H1 (cell line): ENCODE measurements around the gene COX10. TPM values are rescaled to one million over a fixed set of nuclear protein-coding genes. Genes with fewer than 3 reads are reported as not detected.

Experiments
- CTCF ChIA-PET: fragments of 300-600 bp; sonication (Branson Sonifier 250); formaldehyde crosslinking; loops from one replicate; lab custom pipeline; 2021; ENCODE audit not compliant: partially characterized antibody; lab: Charles Lee
- POLR2A ChIA-PET: fragments of 300-600 bp; sonication (Branson Sonifier 250); formaldehyde crosslinking; loops from one replicate; lab custom pipeline; 2021; ENCODE audit warnings: inconsistent platforms; ENCODE audit not compliant: partially characterized antibody; lab: Charles Lee
- DNase-seq, 2 experiments: peaks; one replicate each; pipeline versions ENCODE4 v3.0.0 to v3.0.0-alpha.2; 2010 to 2022; ENCODE audit warnings: low spot score in 2 of 2, low read depth in 1 of 2, mixed read lengths in 1 of 2
- FAIRE-seq: peaks from 2 replicates; lab custom pipeline; 2011; peaks lifted over from hg19 to GRCh38; lab: Jason Lieb, UNC
- H2AFZ ChIP-seq: 2 replicates; pipeline ENCODE4 v1.8.1; 2012; ENCODE audit warnings: low read length, inconsistent platforms
- H2AK5ac ChIP-seq: 2 replicates; pipeline ENCODE4 v1.6.1; 2013; ENCODE audit warnings: low read depth, low read length
- H2BK120ac ChIP-seq: replicated peaks from 2 replicates; pipeline ENCODE3; 2013; ENCODE audit warnings: low read depth, low read length, inconsistent platforms
- H2BK12ac ChIP-seq: 2 replicates; pipeline ENCODE4 v1.6.1; 2013; ENCODE audit warnings: low read depth, low read length
- H2BK15ac ChIP-seq: 2 replicates; pipeline ENCODE4 v1.6.1; 2013; ENCODE audit warnings: low read length
- H2BK20ac ChIP-seq: 2 replicates; pipeline ENCODE4 v1.6.1; 2013; ENCODE audit warnings: low read length
- H2BK5ac ChIP-seq: 2 replicates; pipeline ENCODE4 v1.6.1; 2013; ENCODE audit warnings: low read depth, low read length
- H3K14ac ChIP-seq: 2 replicates; pipeline ENCODE4 v1.6.1; 2013; ENCODE audit warnings: inconsistent platforms; ENCODE audit not compliant: insufficient read length
- H3K18ac ChIP-seq: 2 replicates; pipeline ENCODE4 v1.6.1; 2013; ENCODE audit warnings: low read length; ENCODE audit errors: extremely low read depth
- H3K23ac ChIP-seq: 2 replicates; pipeline ENCODE4 v1.6.1; 2013; ENCODE audit warnings: inconsistent platforms; ENCODE audit not compliant: insufficient read length
- H3K23me2 ChIP-seq: 2 replicates; pipeline ENCODE4 v1.6.1; 2013; ENCODE audit warnings: low read depth, low read length
- H3K27ac ChIP-seq: 2 replicates; pipeline ENCODE4 v1.6.1; 2011; ENCODE audit warnings: low read depth, low read length, inconsistent platforms
- H3K27me3 ChIP-seq, 4 experiments: replicated peaks in 1 of 4; 1 replicate in 1 of 4; 2 replicates in 3 of 4; pipeline versions ENCODE4 v1.6.1 to v1.8.1; 2011 to 2013; ENCODE audit warnings: low read length in 3 of 4, mild to moderate bottlenecking in 3 of 4, inconsistent platforms in 2 of 4, mixed read lengths in 2 of 4, moderate library complexity in 1 of 4; ENCODE audit not compliant: control insufficient read depth in 3 of 4, insufficient read depth in 3 of 4; ENCODE audit errors: extremely low read depth in 1 of 4
- H3K36me3 ChIP-seq, 4 experiments: 2 replicates each; pipeline versions ENCODE4 v1.6.1 to v1.8.1; 2011 to 2013; ENCODE audit warnings: mild to moderate bottlenecking in 4 of 4, low read length in 3 of 4, moderate library complexity in 2 of 4, control low read depth in 1 of 4, inconsistent platforms in 1 of 4; ENCODE audit not compliant: insufficient read depth in 4 of 4, control insufficient read depth in 2 of 4
- H3K4ac ChIP-seq: replicated peaks from 2 replicates; pipeline ENCODE3; 2013; ENCODE audit warnings: low read length, low read depth, mixed read lengths, inconsistent platforms; ENCODE audit not compliant: insufficient read length
- H3K4me1 ChIP-seq, 4 experiments: replicated peaks in 1 of 4; 1 replicate in 1 of 4; 2 replicates in 3 of 4; pipeline versions ENCODE4 v1.6.1 to v1.8.1; 2011 to 2013; ENCODE audit warnings: low read length in 3 of 4, inconsistent platforms in 2 of 4, mixed read lengths in 1 of 4; ENCODE audit not compliant: insufficient read depth in 4 of 4, control insufficient read depth in 3 of 4
- H3K4me2 ChIP-seq, 2 experiments: 2 replicates each; pipeline versions ENCODE4 v1.6.1 to v1.8.1; 2011 to 2013; ENCODE audit warnings: low read depth in 2 of 2, low read length in 2 of 2, control low read depth in 1 of 2, inconsistent platforms in 1 of 2, mild to moderate bottlenecking in 1 of 2; ENCODE audit not compliant: insufficient read depth in 1 of 2
- H3K4me3 ChIP-seq, 4 experiments: fragments of 200-600, 300-600 bp in 1 of 4; sonication (generic), shearing (Covaris generic), sonication (Bioruptor Twin) in 1 of 4; 2 replicates each; pipeline versions ENCODE4 v1.5.1 to v1.8.1; 2011 to 2016; ENCODE audit warnings: low read length in 4 of 4, low read depth in 3 of 4, control low read depth in 2 of 4, inconsistent platforms in 2 of 4, mild to moderate bottlenecking in 2 of 4, mixed read lengths in 1 of 4, moderate library complexity in 1 of 4; ENCODE audit not compliant: insufficient read depth in 2 of 4; ENCODE audit errors: extremely low read depth in 1 of 4
- H3K56ac ChIP-seq: replicated peaks from 2 replicates; pipeline ENCODE3; 2013; ENCODE audit warnings: low read depth, mild to moderate bottlenecking, mixed read lengths, low read length, inconsistent platforms; ENCODE audit not compliant: insufficient read length
- H3K79me1 ChIP-seq: 2 replicates; pipeline ENCODE4 v1.6.1; 2013; ENCODE audit warnings: low read depth, low read length, control low read depth
- H3K79me2 ChIP-seq, 2 experiments: 2 replicates each; pipeline versions ENCODE4 v1.6.1 to v1.8.1; 2012 to 2013; ENCODE audit warnings: low read length in 2 of 2, mild to moderate bottlenecking in 2 of 2, inconsistent platforms in 1 of 2; ENCODE audit not compliant: insufficient read depth in 2 of 2, control insufficient read depth in 1 of 2
- H3K9ac ChIP-seq, 4 experiments: replicated peaks in 1 of 4; 1 replicate in 1 of 4; 2 replicates in 3 of 4; pipeline versions ENCODE4 v1.6.1 to v1.8.1; 2011 to 2013; ENCODE audit warnings: low read depth in 3 of 4, low read length in 3 of 4, control low read depth in 2 of 4, mild to moderate bottlenecking in 2 of 4, moderate library complexity in 2 of 4, inconsistent platforms in 1 of 4; ENCODE audit errors: extremely low read depth in 1 of 4
- H3K9me3 ChIP-seq, 2 experiments: 2 replicates each; pipeline versions ENCODE4 v1.6.1 to v1.8.1; 2012 to 2013; ENCODE audit warnings: mild to moderate bottlenecking in 2 of 2, moderate library complexity in 2 of 2, control low read depth in 1 of 2, inconsistent platforms in 1 of 2, low read depth in 1 of 2, low read length in 1 of 2, mixed read lengths in 1 of 2; ENCODE audit not compliant: insufficient read depth in 2 of 2
- H4K20me1 ChIP-seq, 2 experiments: replicated peaks in 1 of 2; 2 replicates each; pipeline versions ENCODE3 to v1.8.1; 2011 to 2013; ENCODE audit warnings: inconsistent platforms in 2 of 2, low read length in 2 of 2, mild to moderate bottlenecking in 1 of 2; ENCODE audit not compliant: insufficient read depth in 2 of 2, control insufficient read depth in 1 of 2
- H4K5ac ChIP-seq: 2 replicates; pipeline ENCODE4 v1.6.1; 2013; ENCODE audit warnings: low read length, low read depth, mixed read lengths, inconsistent platforms; ENCODE audit not compliant: insufficient read length
- H4K8ac ChIP-seq: 2 replicates; pipeline ENCODE4 v1.8.0; 2013; ENCODE audit warnings: mild to moderate bottlenecking, moderate library complexity, low read length, inconsistent platforms; ENCODE audit not compliant: insufficient read depth; ENCODE audit errors: extremely low read depth
- H4K91ac ChIP-seq: replicated peaks from 2 replicates; pipeline ENCODE3; 2013; ENCODE audit warnings: low read length, mixed read lengths, inconsistent platforms; ENCODE audit not compliant: insufficient read length
- EGR1 ChIP-seq: IDR thresholded peaks from 2 replicates; pipeline ENCODE4 v1.6.1; 2011; ENCODE audit warnings: low read depth, low read length, borderline replicate concordance
- KDM5A ChIP-seq: fragments of 200-600 bp; IDR thresholded peaks from 2 replicates; pipeline ENCODE4 v1.7.1; 2012; ENCODE audit warnings: mild to moderate bottlenecking, low read length, inconsistent platforms, mixed read lengths
- NRF1 ChIP-seq: IDR thresholded peaks from 2 replicates; pipeline ENCODE4 v1.6.1; 2011; ENCODE audit warnings: mild to moderate bottlenecking, low read depth, low read length, improper control_type of control experiment
- RAD21 ChIP-seq, 2 experiments: IDR thresholded peaks in 1 of 2; conservative IDR thresholded peaks in 1 of 2; 2 replicates each; pipeline ENCODE4 v1.6.1; 2011; ENCODE audit warnings: low read depth in 2 of 2, low read length in 2 of 2, improper control_type of control experiment in 1 of 2, inconsistent platforms in 1 of 2, mild to moderate bottlenecking in 1 of 2, moderate library complexity in 1 of 2
- RBBP5 ChIP-seq: IDR thresholded peaks from 2 replicates; pipeline ENCODE4 v1.7.1; 2012; ENCODE audit warnings: low read depth, mild to moderate bottlenecking, inconsistent platforms, low read length, moderate library complexity, borderline replicate concordance
- SP1 ChIP-seq: IDR thresholded peaks from 2 replicates; pipeline ENCODE4 v1.6.1; 2011; ENCODE audit warnings: low read depth, low read length
- TAF7 ChIP-seq: optimal IDR thresholded peaks from 2 replicates; pipeline ENCODE3; 2011; ENCODE audit warnings: low read depth, mild to moderate bottlenecking, inconsistent platforms, low read length, moderate library complexity, borderline replicate concordance
- TCF12 ChIP-seq: IDR thresholded peaks from 2 replicates; pipeline ENCODE4 v1.6.1; 2011; ENCODE audit warnings: low read depth, mild to moderate bottlenecking, low read length
- WGBS, 2 experiments: shearing (Covaris generic) in 1 of 2; methylation state at CpG; one replicate each; pipeline versions ENCODE4 v1.1.6 to v1.1.7; 2013 to 2015; ENCODE audit warnings: low lambda C conversion rate in 2 of 2, mixed read lengths in 2 of 2, inconsistent platforms in 1 of 2, low coverage in 1 of 2, missing lambda C conversion rate in 1 of 2; ENCODE audit not compliant: insufficient replicate concordance in 2 of 2, insufficient coverage in 1 of 2, insufficient read length in 1 of 2; ENCODE audit errors: extremely low coverage in 1 of 2, missing lambda C conversion rate in 1 of 2; 5-methylcytosine and 5-hydroxymethylcytosine counted together
- polyA plus RNA-seq, 7 experiments: library from polyadenylated mRNA; depleted of rRNA in 3 of 7; stranded (reverse) in 5 of 7; unstranded in 2 of 7; fragments of >200 nt in 5 of 7; fragments of 200-250 nt in 2 of 7; gene quantifications; 1 replicate in 5 of 7; 2 replicates in 1 of 7; 4 replicates in 1 of 7; pipeline versions ENCODE4 v1.2.1 to v1.2.3, GENCODE V29; 2011 to 2013; ENCODE audit warnings: missing spikeins in 2 of 7, mixed read lengths in 2 of 7
- total RNA-seq: library from RNA; stranded (reverse); fragmentation: NEBNext Ultra II Directional; extraction: Animal tissue kit (Norgen Biotek cat#: 25700); gene quantifications from 2 replicates; pipeline ENCODE4 v1.2.1, GENCODE V29; 2021
- TF ChIP-seq, protein P1 (sequence below): IDR thresholded peaks from 2 replicates; pipeline ENCODE4 v1.6.1; 2011; ENCODE audit warnings: low read length, improper control_type of control experiment
- TF ChIP-seq, protein P2 (sequence below), 3 experiments: IDR thresholded peaks; 1 replicate in 2 of 3; 2 replicates in 1 of 3; pipeline versions ENCODE4 v1.5.1 to v1.6.1; 2011; ENCODE audit warnings: low read length in 3 of 3, mild to moderate bottlenecking in 3 of 3, inconsistent platforms in 2 of 3, low read depth in 1 of 3, moderate library complexity in 1 of 3; ENCODE audit not compliant: insufficient read depth in 1 of 3; ENCODE audit errors: control extremely low read depth in 1 of 3

The COX10 gene
- total and polyA plus RNA-seq, 2 of the 8 experiments (the other 6 are each of a cell fraction or from before 2014, with no cell fraction given) = 18.0 to 23.0 TPM

DNA sequence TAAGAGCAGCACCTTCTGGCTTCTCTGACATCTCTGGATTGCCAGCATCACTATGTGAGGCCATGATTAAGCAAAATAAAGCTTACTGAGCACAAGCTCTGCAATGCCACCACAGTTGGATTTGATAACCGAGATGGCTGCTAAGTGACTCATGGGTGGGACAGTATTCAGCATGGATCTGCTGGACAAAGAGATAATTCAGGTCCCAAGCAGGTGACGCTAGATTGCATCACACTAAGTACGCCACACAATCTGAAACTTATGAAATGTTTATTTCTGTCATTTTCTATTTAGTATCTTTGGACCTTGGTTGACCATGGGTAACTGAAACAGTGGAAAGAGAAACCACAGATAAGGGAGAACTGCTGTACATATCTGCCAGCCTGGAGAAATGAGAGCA, 139.9 kb downstream of the COX10 start:
- H3K4me2 ChIP-seq = no peak overlapping the region
- no peak overlapping the region for H3K18ac ChIP-seq
- H4K20me1 ChIP-seq = no peaks in the 10 kb centered on the region
- H2BK20ac ChIP-seq = no peak overlapping the region
- peaks cover 11 to 14% of the 10 kb centered on the region in 2 experiments; a peak in 3 of 4 replicates for H3K9me3 ChIP-seq
- no peak overlapping the region for H4K8ac ChIP-seq
- H3K4me3 ChIP-seq = no peak overlapping the region
- H2BK5ac ChIP-seq = no peak overlapping the region
- no peak overlapping the region for H4K5ac ChIP-seq
- CTCF ChIA-PET = interaction anchor here (0.8 kb wide), 1 partner anchor 13 kb away, joined by 3 read pairs; no protein-coding TSS in a partner anchor
- DNase-seq (no peak), FAIRE-seq (no peak)
- no peak overlapping the region for H3K27ac ChIP-seq
- no peak overlapping the region for H2BK15ac ChIP-seq
- H3K27me3 ChIP-seq = no peaks in the 10 kb centered on the region
- 89% methylated on average over 3 of the region's 3 CpGs; no CpG with 5 or more reads in 1 of the 2 experiments for WGBS, 2 experiments
- no peak overlapping the region for H4K91ac ChIP-seq
- no peak overlapping the region for H2AK5ac ChIP-seq
- peaks cover 0 to 14% (median 0%) of the 10 kb centered on the region in 4 experiments; a peak in 1 of 8 replicates for H3K36me3 ChIP-seq
- H3K23ac ChIP-seq = no peak overlapping the region
- no peak overlapping the region for H3K4ac ChIP-seq
- no peak overlapping the region for H2AFZ ChIP-seq
- no peak overlapping the region for H2BK120ac ChIP-seq
- no peaks in the 10 kb centered on the region for H3K79me1 ChIP-seq
- no peak overlapping the region for H3K9ac ChIP-seq
- H3K23me2 ChIP-seq = no peaks in the 10 kb centered on the region
- H3K14ac ChIP-seq = no peak overlapping the region
- POLR2A ChIA-PET = no interaction called here
- H3K56ac ChIP-seq = no peak overlapping the region
- no peak overlapping the region for H2BK12ac ChIP-seq
- H3K79me2 ChIP-seq = no peaks in the 10 kb centered on the region
- no peaks in the 10 kb centered on the region for H3K4me1 ChIP-seq
- TF ChIP-seq EGR1 (no peak), SP1 (no peak), RAD21 (IDR thresholded peaks at IDR 0.05 in 1 of 2, conservative IDR thresholded peaks at IDR 0.05 in 1 of 2; ENCODE audit: low read depth in 2 of 2, low read length in 2 of 2) (no peak), NRF1 (no peak), KDM5A (no peak), RBBP5 (no peak), TAF7 (no peak), TCF12 (no peak)
- TF ChIP-seq, protein P1, sequence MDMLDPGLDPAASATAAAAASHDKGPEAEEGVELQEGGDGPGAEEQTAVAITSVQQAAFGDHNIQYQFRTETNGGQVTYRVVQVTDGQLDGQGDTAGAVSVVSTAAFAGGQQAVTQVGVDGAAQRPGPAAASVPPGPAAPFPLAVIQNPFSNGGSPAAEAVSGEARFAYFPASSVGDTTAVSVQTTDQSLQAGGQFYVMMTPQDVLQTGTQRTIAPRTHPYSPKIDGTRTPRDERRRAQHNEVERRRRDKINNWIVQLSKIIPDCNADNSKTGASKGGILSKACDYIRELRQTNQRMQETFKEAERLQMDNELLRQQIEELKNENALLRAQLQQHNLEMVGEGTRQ = no peak
- TF ChIP-seq, protein P2, sequence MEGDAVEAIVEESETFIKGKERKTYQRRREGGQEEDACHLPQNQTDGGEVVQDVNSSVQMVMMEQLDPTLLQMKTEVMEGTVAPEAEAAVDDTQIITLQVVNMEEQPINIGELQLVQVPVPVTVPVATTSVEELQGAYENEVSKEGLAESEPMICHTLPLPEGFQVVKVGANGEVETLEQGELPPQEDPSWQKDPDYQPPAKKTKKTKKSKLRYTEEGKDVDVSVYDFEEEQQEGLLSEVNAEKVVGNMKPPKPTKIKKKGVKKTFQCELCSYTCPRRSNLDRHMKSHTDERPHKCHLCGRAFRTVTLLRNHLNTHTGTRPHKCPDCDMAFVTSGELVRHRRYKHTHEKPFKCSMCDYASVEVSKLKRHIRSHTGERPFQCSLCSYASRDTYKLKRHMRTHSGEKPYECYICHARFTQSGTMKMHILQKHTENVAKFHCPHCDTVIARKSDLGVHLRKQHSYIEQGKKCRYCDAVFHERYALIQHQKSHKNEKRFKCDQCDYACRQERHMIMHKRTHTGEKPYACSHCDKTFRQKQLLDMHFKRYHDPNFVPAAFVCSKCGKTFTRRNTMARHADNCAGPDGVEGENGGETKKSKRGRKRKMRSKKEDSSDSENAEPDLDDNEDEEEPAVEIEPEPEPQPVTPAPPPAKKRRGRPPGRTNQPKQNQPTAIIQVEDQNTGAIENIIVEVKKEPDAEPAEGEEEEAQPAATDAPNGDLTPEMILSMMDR (IDR thresholded peaks at IDR 0.05; ENCODE audit: control extremely low read depth in 1 of 3, insufficient read depth in 1 of 3, low read depth in 1 of 3, low read length in 3 of 3) = no peak
